Thyroid gland (tissue), 4 donors: Measurements from ENCODE around the gene INO80E.

Experiments used
- POLR2A ChIP-seq, 2 donors: fragments of 450-650 bp; IDR thresholded peaks; one replicate each; pipeline ENCODE4 v1.6.1; 2017; ENCODE audit warnings: antibody characterized with exemption in 2 of 2, mild to moderate bottlenecking in 2 of 2, moderate library complexity in 1 of 2
- TF ChIP-seq, protein P1 (sequence below), 6 experiments: fragments of 200-600 bp in 3 of 6; fragments of 450-650 bp in 3 of 6; sonication (generic) in 3 of 6; IDR thresholded peaks; one replicate each; pipeline ENCODE4 v1.5.1; 2016 to 2019; ENCODE audit warnings: antibody characterized with exemption in 6 of 6, mild to moderate bottlenecking in 2 of 6, inconsistent platforms in 1 of 6, moderate library complexity in 1 of 6

DNA sequence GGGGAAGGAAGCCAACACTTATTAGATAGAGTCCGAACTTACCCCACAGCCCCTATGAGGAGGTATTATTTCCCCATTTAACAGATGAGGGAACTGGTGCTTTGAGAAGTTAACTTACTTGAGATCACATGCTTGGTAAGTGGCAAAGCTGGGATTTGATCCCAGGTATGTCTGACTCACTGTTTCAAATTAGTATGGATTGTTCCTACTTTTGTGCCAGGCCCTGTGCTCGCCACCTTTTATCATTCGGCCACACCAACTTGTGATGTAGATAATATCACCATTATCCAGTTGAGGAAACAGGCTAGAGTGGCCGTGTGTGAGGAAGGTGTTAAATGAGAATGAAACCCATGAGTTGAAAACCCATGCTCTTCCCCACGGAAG lies 11.3 kb upstream of the INO80E start:
- TF ChIP-seq, protein P1, sequence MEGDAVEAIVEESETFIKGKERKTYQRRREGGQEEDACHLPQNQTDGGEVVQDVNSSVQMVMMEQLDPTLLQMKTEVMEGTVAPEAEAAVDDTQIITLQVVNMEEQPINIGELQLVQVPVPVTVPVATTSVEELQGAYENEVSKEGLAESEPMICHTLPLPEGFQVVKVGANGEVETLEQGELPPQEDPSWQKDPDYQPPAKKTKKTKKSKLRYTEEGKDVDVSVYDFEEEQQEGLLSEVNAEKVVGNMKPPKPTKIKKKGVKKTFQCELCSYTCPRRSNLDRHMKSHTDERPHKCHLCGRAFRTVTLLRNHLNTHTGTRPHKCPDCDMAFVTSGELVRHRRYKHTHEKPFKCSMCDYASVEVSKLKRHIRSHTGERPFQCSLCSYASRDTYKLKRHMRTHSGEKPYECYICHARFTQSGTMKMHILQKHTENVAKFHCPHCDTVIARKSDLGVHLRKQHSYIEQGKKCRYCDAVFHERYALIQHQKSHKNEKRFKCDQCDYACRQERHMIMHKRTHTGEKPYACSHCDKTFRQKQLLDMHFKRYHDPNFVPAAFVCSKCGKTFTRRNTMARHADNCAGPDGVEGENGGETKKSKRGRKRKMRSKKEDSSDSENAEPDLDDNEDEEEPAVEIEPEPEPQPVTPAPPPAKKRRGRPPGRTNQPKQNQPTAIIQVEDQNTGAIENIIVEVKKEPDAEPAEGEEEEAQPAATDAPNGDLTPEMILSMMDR (IDR thresholded peaks at IDR 0.05): no peak
- no peak for TF ChIP-seq POLR2A (IDR thresholded peaks at IDR 0.05)
